Measurements from ENCODE around the gene LGALS4. TPM values are rescaled to one million over a fixed set of nuclear protein-coding genes. Genes with fewer than 3 reads are reported as not detected.
"Not testable (repeated sequence)": the region's sequence is repeated elsewhere in the genome, so short reads cannot be mapped to it uniquely, and the experiment has no call there.

LGALS4 gene
- total and polyA plus RNA-seq, 7 donors: 0.33 to 9,832 (median 13.2) TPM

DNA sequence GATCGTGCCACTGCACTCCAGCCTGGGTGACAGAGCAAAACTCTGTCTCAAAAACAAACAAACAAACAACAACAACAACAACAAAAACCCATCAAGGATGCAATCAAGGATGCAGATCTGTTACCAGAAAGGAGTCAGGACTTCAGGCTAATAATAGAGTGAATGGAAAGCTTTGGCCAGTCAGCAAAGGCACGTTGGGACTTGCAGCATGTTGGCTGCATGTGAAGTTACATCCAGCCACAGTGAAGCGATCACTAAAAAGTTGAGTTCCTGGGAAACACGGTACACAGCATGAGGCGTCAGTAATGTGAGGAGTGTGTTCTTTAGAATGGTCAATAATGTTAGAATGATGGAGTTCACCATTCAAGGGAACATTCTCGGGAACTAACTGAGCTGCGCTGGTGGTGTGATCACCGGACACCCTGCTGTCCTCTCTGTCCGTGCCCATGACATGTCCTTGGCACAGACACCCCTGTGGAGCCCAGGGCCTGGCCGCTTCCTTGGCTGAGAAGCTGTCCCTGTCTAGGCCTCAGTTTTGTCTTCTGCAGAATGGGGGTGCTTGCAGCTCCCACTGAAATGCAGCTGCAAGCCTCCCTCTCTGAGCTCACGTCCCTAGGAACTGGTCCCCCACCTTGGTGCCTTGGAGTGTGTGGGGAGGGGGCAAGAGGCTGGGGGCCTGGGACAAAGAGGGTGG is 26.0 kb downstream of the LGALS4 start:
- Histone ChIP-seq H3K27me3 (peaks cover 0 to 1% (median 0%) of the 10 kb centered on the region in 3 donors), H3K4me3 (no peak overlapping the region), H3K4me1 (no peaks in the 10 kb centered on the region), H3K36me3 (no peaks in the 10 kb centered on the region), H3K9me3 (no peaks in the 10 kb centered on the region), H3K27ac (no peak overlapping the region)
- intact Hi-C loops (cut with DNase I): no loop called here
- 89% methylated on average over 11 of the region's 11 CpGs for WGBS, 2 donors
- DNase-seq: no peak
- TF ChIP-seq EP300 (IDR thresholded peaks at IDR 0.05) (no peak), POLR2AphosphoS5 (IDR thresholded peaks at IDR 0.05) (no peak), POLR2A (IDR thresholded peaks at IDR 0.05) (no peak)
- TF ChIP-seq, protein P1, sequence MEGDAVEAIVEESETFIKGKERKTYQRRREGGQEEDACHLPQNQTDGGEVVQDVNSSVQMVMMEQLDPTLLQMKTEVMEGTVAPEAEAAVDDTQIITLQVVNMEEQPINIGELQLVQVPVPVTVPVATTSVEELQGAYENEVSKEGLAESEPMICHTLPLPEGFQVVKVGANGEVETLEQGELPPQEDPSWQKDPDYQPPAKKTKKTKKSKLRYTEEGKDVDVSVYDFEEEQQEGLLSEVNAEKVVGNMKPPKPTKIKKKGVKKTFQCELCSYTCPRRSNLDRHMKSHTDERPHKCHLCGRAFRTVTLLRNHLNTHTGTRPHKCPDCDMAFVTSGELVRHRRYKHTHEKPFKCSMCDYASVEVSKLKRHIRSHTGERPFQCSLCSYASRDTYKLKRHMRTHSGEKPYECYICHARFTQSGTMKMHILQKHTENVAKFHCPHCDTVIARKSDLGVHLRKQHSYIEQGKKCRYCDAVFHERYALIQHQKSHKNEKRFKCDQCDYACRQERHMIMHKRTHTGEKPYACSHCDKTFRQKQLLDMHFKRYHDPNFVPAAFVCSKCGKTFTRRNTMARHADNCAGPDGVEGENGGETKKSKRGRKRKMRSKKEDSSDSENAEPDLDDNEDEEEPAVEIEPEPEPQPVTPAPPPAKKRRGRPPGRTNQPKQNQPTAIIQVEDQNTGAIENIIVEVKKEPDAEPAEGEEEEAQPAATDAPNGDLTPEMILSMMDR (IDR thresholded peaks at IDR 0.05): no peak

DNA sequence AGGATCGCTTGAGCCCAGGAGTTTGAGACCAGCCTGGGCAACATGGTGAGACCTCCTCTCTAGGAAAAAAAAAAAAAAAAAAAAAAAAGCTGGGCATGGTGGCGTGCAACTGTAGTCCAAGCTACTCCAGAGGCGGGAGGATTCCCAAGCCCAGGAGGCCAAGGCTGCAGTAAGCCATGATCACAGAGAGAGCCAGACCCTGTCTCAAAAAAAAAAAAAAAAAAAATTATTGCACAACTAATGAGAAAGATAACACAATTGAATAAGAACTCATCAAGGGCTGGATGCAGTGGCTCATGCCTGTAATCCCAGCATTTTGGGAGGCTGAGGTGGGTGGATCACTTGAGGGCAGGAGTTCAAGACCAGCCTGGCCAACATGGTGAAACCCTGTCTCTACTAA is 26.7 kb downstream of the LGALS4 start:
- H3K27ac ChIP-seq; DNase-seq; intact Hi-C loops (cut with DNase I); H3K4me1 ChIP-seq; H3K36me3 ChIP-seq; H3K27me3 ChIP-seq; H3K4me3 ChIP-seq; H3K9me3 ChIP-seq: not testable (repeated sequence)
- WGBS, 2 donors: 94% methylated on average over 3 of the region's 3 CpGs

DNA sequence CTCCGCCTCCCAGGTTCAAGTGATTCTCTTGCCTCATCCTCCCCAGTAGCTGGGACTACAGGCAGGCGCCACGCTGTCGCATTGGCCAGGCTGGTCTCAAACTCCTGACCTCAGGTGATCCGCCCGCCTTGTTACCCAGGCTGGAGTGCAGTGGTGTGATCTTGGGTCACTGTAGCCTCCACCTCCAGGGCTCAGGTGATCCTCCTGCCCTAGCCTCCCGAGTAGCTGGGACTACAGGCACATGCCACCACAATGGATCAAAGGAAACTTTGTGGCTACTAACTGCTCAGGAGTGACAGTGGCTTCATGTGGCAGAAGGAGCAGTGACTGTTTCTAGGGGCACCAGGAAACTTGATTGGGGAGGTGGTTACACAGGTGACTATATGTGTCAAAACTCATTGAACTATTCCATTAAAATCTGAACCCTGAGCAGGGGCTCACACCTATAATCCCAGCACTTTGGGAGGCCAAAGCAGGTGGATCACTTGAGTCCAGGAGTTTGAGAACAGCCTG is 27.5 kb downstream of the LGALS4 start:
- no peaks in the 10 kb centered on the region for H3K4me1 ChIP-seq
- H3K9me3 ChIP-seq: no peaks in the 10 kb centered on the region
- DNase-seq: no peak
- WGBS, 2 donors: 96 to 97% methylated on average over 7 of the region's 7 CpGs
- intact Hi-C loops (cut with DNase I): no loop called here
- H3K4me3 ChIP-seq: no peak overlapping the region
- peaks cover 0 to 4% (median 0%) of the 10 kb centered on the region in 3 donors for H3K27me3 ChIP-seq
- no peak overlapping the region for H3K27ac ChIP-seq
- TF ChIP-seq, protein P1 (IDR thresholded peaks at IDR 0.05): no peak
- TF ChIP-seq EP300 (IDR thresholded peaks at IDR 0.05): no peak
- TF ChIP-seq POLR2A (IDR thresholded peaks at IDR 0.05): no peak
- TF ChIP-seq POLR2AphosphoS5 (IDR thresholded peaks at IDR 0.05): no peak
- H3K36me3 ChIP-seq: no peaks in the 10 kb centered on the region

DNA sequence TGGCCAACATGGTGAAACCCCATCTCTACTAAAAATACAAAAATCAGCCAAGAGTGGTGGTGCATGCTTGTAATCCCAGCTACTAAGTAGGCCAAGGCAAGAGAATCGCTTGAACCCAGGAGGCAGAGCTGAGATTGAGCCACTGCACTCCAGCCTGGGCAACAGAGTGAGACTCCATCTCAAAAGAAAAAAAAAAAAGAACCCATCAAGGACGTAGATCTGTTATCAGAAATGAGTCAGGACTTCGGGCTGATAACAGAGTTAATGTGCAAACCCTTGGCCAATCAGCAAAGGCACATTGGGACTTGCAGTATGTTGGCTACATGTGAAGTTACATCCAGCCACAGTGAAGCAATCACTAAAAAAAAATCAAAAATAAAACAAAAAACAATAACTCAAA is 28.5 kb downstream of the LGALS4 start:
- Histone ChIP-seq H3K4me1 (no peaks in the 10 kb centered on the region), H3K36me3 (no peaks in the 10 kb centered on the region), H3K4me3 (no peak overlapping the region), H3K27ac (no peak overlapping the region), H3K9me3 (no peaks in the 10 kb centered on the region), H3K27me3 (peaks cover 0 to 4% (median 0%) of the 10 kb centered on the region in 3 donors)
- 44 to 73% methylated on average over 3 of the region's 3 CpGs for WGBS, 2 donors
- DNase-seq: no peak
- intact Hi-C loops (cut with DNase I): no loop called here
- TF ChIP-seq POLR2A (IDR thresholded peaks at IDR 0.05): no peak
- no peak for TF ChIP-seq POLR2AphosphoS5 (IDR thresholded peaks at IDR 0.05)
- TF ChIP-seq EP300 (IDR thresholded peaks at IDR 0.05): no peak
- TF ChIP-seq, protein P1 (IDR thresholded peaks at IDR 0.05): no peak

DNA sequence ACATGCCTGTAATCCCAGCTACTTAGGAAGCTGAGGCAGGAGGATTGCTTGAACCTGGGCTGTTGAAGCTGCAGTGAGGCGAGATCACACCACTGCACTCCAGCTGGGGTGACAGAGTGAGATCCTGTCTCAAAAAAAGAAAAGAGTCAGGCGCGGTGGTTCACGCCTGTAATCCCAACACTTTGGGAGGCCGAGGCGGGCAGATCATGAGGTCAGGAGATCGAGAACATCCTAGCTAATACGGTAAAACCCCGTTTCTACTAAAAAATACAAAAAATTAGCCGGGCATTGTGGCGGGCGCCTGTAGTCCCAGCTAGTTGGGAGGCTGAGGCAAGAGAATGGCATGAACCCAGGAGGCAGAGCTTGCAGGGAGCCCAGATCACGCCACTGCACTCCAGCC is 30.5 kb downstream of the LGALS4 start:
- H3K9me3 ChIP-seq; H3K27ac ChIP-seq; H3K36me3 ChIP-seq; H3K4me1 ChIP-seq; intact Hi-C loops (cut with DNase I); H3K27me3 ChIP-seq; DNase-seq; H3K4me3 ChIP-seq: not testable (repeated sequence)
- WGBS, 2 donors: 94 to 96% methylated on average over 13 of the region's 13 CpGs

DNA sequence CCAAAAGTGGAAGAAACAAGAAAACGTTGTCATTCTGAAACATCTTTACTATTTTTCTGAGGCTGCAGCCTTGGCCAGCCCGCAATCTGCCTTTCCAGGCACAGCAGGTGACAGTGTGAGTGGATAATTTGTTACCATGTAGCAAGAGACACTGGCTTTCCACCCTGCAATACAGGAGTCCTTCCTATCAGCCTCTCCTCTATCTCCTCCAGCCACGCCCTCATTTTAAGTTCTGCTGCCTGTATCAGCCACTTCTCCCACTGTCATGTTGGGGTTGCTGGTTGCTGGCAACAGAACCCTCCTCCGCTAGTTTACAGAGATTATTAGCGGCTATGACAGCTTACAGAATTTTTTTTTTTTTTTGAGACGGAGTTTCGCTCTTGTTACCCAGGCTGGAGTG is 31.7 kb downstream of the LGALS4 start:
- Histone ChIP-seq H3K27ac (no peak overlapping the region), H3K36me3 (no peaks in the 10 kb centered on the region), H3K4me1 (no peaks in the 10 kb centered on the region), H3K4me3 (no peak overlapping the region), H3K27me3 (peaks cover 0 to 4% (median 0%) of the 10 kb centered on the region in 3 donors), H3K9me3 (no peaks in the 10 kb centered on the region)
- intact Hi-C loops (cut with DNase I): no loop called here
- no peak for DNase-seq
- no peak for TF ChIP-seq POLR2AphosphoS5 (IDR thresholded peaks at IDR 0.05)
- TF ChIP-seq, protein P1 (IDR thresholded peaks at IDR 0.05): no peak
- no peak for TF ChIP-seq EP300 (IDR thresholded peaks at IDR 0.05)
- TF ChIP-seq POLR2A (IDR thresholded peaks at IDR 0.05): no peak
- 70 to 77% methylated on average over 7 of the region's 7 CpGs for WGBS, 2 donors

Data from sigmoid colon (tissue), 7 donors.